CD14-positive monocyte (primary cell): Measurements from ENCODE around the gene SCRN2. TPM values are rescaled to one million over a fixed set of nuclear protein-coding genes. Genes with fewer than 3 reads are reported as not detected.

Source experiments
- DNase-seq, 3 donors: peaks; one replicate each; pipeline ENCODE4 v3.0.0-alpha.2; 2011 to 2022
- H2AFZ ChIP-seq: 2 replicates; pipeline ENCODE4 v1.6.0; 2012; ENCODE audit warnings: mild to moderate bottlenecking, low read depth, low read length, inconsistent platforms; ENCODE audit not compliant: insufficient read depth, poor library complexity, severe bottlenecking
- H3K27ac ChIP-seq, 2 donors: 1 replicate in 1 of 2; 2 replicates in 1 of 2; pipeline ENCODE4 v1.5.1; 2012 to 2013; ENCODE audit warnings: low read length in 2 of 2, control low read depth in 1 of 2, inconsistent platforms in 1 of 2, low read depth in 1 of 2, mild to moderate bottlenecking in 1 of 2
- H3K27me3 ChIP-seq, 2 donors: one replicate each; pipeline versions ENCODE4 v1.6.0 to v1.6.1; 2011 to 2013; ENCODE audit warnings: low read length in 2 of 2; ENCODE audit not compliant: control insufficient read depth in 2 of 2, insufficient read depth in 2 of 2
- H3K36me3 ChIP-seq, 2 donors: replicated peaks in 1 of 2; 1 replicate in 1 of 2; 2 replicates in 1 of 2; pipeline versions ENCODE4 v1.5.1 to v1.6.1; 2012 to 2013; ENCODE audit warnings: low read length in 2 of 2, control low read depth in 1 of 2, inconsistent platforms in 1 of 2, mild to moderate bottlenecking in 1 of 2; ENCODE audit not compliant: insufficient read depth in 2 of 2, control insufficient read depth in 1 of 2
- H3K4me1 ChIP-seq, 2 donors: 1 replicate in 1 of 2; 2 replicates in 1 of 2; pipeline versions ENCODE4 v1.5.1 to v1.6.1; 2012 to 2013; ENCODE audit warnings: low read length in 2 of 2, control low read depth in 1 of 2, inconsistent platforms in 1 of 2, mild to moderate bottlenecking in 1 of 2, moderate library complexity in 1 of 2; ENCODE audit not compliant: insufficient read depth in 2 of 2, control insufficient read depth in 1 of 2
- H3K4me2 ChIP-seq: replicated peaks from 2 replicates; pipeline ENCODE3; 2012; ENCODE audit warnings: low read length, moderate library complexity, mild to moderate bottlenecking; ENCODE audit not compliant: poor library complexity, severe bottlenecking; ENCODE audit errors: extremely low read depth
- H3K4me3 ChIP-seq, 3 experiments: fragments of 200-600 bp in 1 of 3; sonication (generic) in 1 of 3; replicated peaks in 1 of 3; 1 replicate in 2 of 3; 2 replicates in 1 of 3; pipeline ENCODE4 v1.5.1; 2011 to 2013; ENCODE audit warnings: low read length in 3 of 3, mild to moderate bottlenecking in 3 of 3, control low read depth in 2 of 3, low read depth in 2 of 3, inconsistent platforms in 1 of 3, moderate library complexity in 1 of 3
- H3K79me2 ChIP-seq: 2 replicates; pipeline ENCODE4 v1.6.0; 2012; ENCODE audit warnings: mild to moderate bottlenecking, control low read depth, inconsistent platforms, low read length, moderate library complexity; ENCODE audit not compliant: insufficient read depth
- H3K9ac ChIP-seq: 2 replicates; pipeline ENCODE4 v1.6.0; 2017; ENCODE audit warnings: low read length, mild to moderate bottlenecking; ENCODE audit not compliant: insufficient read depth, poor library complexity, severe bottlenecking
- H3K9me3 ChIP-seq, 2 donors: replicated peaks in 1 of 2; 1 replicate in 1 of 2; 2 replicates in 1 of 2; pipeline versions ENCODE4 v1.5.1 to v1.6.1; 2012 to 2013; ENCODE audit warnings: low read length in 2 of 2, control low read depth in 1 of 2; ENCODE audit not compliant: control insufficient read depth in 1 of 2, insufficient read depth in 1 of 2
- H4K20me1 ChIP-seq: 2 replicates; pipeline ENCODE4 v1.6.0; 2012; ENCODE audit warnings: mild to moderate bottlenecking, low read length, control low read depth, moderate library complexity; ENCODE audit not compliant: insufficient read depth
- H3K27ac Mint-ChIP-seq, 7 donors: one replicate each; pipeline ENCODE4 v1.8.0; 2020; ENCODE audit warnings: mild to moderate bottlenecking in 7 of 7, mixed read lengths in 7 of 7, moderate library complexity in 6 of 7, inconsistent platforms in 2 of 7
- H3K27me3 Mint-ChIP-seq, 3 donors: one replicate each; pipeline ENCODE4 v1.8.0; 2021 to 2022; ENCODE audit warnings: low read depth in 3 of 3, mild to moderate bottlenecking in 3 of 3, mixed read lengths in 3 of 3, moderate library complexity in 3 of 3, inconsistent platforms in 1 of 3
- H3K36me3 Mint-ChIP-seq, 2 donors: one replicate each; pipeline ENCODE4 v1.8.0; 2020; ENCODE audit warnings: mixed read lengths in 2 of 2, inconsistent platforms in 1 of 2, mild to moderate bottlenecking in 1 of 2
- H3K4me1 Mint-ChIP-seq: one replicate; pipeline ENCODE4 v1.8.0; 2020; ENCODE audit warnings: mild to moderate bottlenecking, mixed read lengths
- H3K4me3 Mint-ChIP-seq, 2 donors: one replicate each; pipeline ENCODE4 v1.8.0; 2020; ENCODE audit warnings: mild to moderate bottlenecking in 2 of 2, mixed read lengths in 2 of 2, moderate library complexity in 1 of 2
- H3K9me3 Mint-ChIP-seq, 7 donors: one replicate each; pipeline ENCODE4 v1.8.0; 2020 to 2022; ENCODE audit warnings: mixed read lengths in 7 of 7, mild to moderate bottlenecking in 6 of 7, moderate library complexity in 6 of 7, inconsistent platforms in 2 of 7
- WGBS: methylation state at CpG from one replicate; pipeline ENCODE4 v1.1.5; 2013; ENCODE audit warnings: missing lambda C conversion rate; ENCODE audit not compliant: insufficient coverage; 5-methylcytosine and 5-hydroxymethylcytosine counted together
- intact Hi-C, 2 donors: fragments of 100-400 bp; cut with micrococcal nuclease; formaldehyde crosslinking; loops; one replicate each; pipeline versions ENCODE4 v1.15.0 to v1.15.1; 2023
- polyA plus RNA-seq, 3 donors: library from polyadenylated mRNA; depleted of rRNA in 1 of 3; unstranded in 2 of 3; stranded (reverse) in 1 of 3; fragments of 300-500 nt in 2 of 3; fragments of >200 nt in 1 of 3; fragmentation: Illumina TruSeq in 2 of 3; gene quantifications; 1 replicate in 2 of 3; 2 replicates in 1 of 3; pipeline ENCODE4 v1.2.3, GENCODE V29; 2012 to 2021
- TF ChIP-seq, protein P1 (sequence below): fragments of 200-600 bp; IDR thresholded peaks from one replicate; pipeline ENCODE4 v1.8.0; 2022; ENCODE audit warnings: antibody characterized with exemption, mild to moderate bottlenecking

SCRN2 gene
- polyA plus RNA-seq, 3 donors, result 13.2 to 45.1 (median 14.5) TPM

DNA sequence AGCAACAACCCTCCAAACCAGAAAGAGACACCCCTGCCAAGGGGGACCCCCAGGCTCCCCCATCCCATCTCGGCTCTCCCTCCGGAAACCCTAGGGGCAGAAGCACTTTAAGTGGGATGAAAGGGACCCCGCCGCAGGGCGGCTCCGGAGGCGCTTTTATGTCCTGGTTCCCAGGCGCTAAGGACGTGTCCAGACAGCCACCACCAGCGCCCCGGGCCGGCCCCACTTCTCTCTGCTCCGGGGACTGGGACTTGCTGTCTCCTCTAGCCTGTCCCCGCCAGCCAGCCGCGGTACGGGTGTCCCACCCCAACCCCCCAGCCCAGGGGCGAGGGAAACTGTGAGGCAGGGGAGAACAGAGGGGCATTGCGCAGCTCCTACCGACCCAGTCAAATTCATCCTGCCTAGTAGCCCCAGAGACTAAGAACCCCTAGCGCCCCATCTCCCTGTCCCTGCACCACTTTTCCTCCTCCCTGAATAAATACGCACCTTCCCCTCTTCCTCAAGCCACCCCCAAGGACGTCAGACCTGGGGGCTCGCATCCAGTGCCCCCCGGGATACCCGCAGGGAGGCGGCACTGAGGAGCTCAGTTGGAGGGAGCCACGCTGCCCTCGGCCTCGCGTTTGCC, 5.8 kb upstream of the SCRN2 start:
- Histone ChIP-seq H4K20me1 (no peaks in the 10 kb centered on the region), H3K36me3 (no peaks in the 10 kb centered on the region), H3K4me3 (no peak overlapping the region), H3K9ac (no peak overlapping the region), H3K4me1 (peaks cover 0 to 6% of the 10 kb centered on the region in 2 donors), H3K4me2 (no peak overlapping the region), H3K27ac (no peak overlapping the region), H2AFZ (no peak overlapping the region), H3K27me3 (peaks cover 46 to 70% of the 10 kb centered on the region in 2 donors), H3K79me2 (no peaks in the 10 kb centered on the region), H3K9me3 (peaks cover 0 to 10% of the 10 kb centered on the region in 2 donors)
- peak overlapping the region in 1 of 2 donors; percentile 72 for H3K4me3 Mint-ChIP-seq
- peaks cover 62 to 83% (median 63%) of the 10 kb centered on the region in 3 donors for H3K27me3 Mint-ChIP-seq
- peak overlapping the region in 1 of 7 donors; percentile 42 for H3K27ac Mint-ChIP-seq
- TF ChIP-seq, protein P1, sequence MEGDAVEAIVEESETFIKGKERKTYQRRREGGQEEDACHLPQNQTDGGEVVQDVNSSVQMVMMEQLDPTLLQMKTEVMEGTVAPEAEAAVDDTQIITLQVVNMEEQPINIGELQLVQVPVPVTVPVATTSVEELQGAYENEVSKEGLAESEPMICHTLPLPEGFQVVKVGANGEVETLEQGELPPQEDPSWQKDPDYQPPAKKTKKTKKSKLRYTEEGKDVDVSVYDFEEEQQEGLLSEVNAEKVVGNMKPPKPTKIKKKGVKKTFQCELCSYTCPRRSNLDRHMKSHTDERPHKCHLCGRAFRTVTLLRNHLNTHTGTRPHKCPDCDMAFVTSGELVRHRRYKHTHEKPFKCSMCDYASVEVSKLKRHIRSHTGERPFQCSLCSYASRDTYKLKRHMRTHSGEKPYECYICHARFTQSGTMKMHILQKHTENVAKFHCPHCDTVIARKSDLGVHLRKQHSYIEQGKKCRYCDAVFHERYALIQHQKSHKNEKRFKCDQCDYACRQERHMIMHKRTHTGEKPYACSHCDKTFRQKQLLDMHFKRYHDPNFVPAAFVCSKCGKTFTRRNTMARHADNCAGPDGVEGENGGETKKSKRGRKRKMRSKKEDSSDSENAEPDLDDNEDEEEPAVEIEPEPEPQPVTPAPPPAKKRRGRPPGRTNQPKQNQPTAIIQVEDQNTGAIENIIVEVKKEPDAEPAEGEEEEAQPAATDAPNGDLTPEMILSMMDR, result no peak
- peaks cover 0 to under 1% of the 10 kb centered on the region in 2 donors for H3K36me3 Mint-ChIP-seq
- intact Hi-C loops, result no loop called here
- no peak for DNase-seq
- 21% methylated on average over 28 of the region's 31 CpGs for WGBS
- H3K4me1 Mint-ChIP-seq, result peaks cover 13% of the 10 kb centered on the region
- peaks cover 0 to 7% (median 6%) of the 10 kb centered on the region in 7 donors for H3K9me3 Mint-ChIP-seq

GRCh38 chr17:47845716-47846075, 4.6 kb upstream of the SCRN2 start:
- Mint-ChIP-seq H3K27me3 (peaks cover 54 to 72% (median 55%) of the 10 kb centered on the region in 3 donors), H3K4me1 (peaks cover 15% of the 10 kb centered on the region), H3K36me3 (no peaks in the 10 kb centered on the region), H3K27ac (peak overlapping the region in 1 of 7 donors; percentile 20), H3K4me3 (peak overlapping the region in 1 of 2 donors; percentile 72), H3K9me3 (peaks cover 0 to 7% (median 5%) of the 10 kb centered on the region in 7 donors)
- Histone ChIP-seq H3K4me3 (no peak overlapping the region), H3K79me2 (no peaks in the 10 kb centered on the region), H3K4me1 (peaks cover 3% of the 10 kb centered on the region in 2 donors), H3K27ac (no peak overlapping the region), H2AFZ (no peak overlapping the region), H3K36me3 (no peaks in the 10 kb centered on the region), H3K9ac (no peak overlapping the region), H3K27me3 (peaks cover 36 to 59% of the 10 kb centered on the region in 2 donors), H3K4me2 (no peak overlapping the region), H3K9me3 (peaks cover 0 to 8% of the 10 kb centered on the region in 2 donors), H4K20me1 (no peaks in the 10 kb centered on the region)
- DNase-seq, result no peak
- TF ChIP-seq, protein P1, result no peak
- WGBS, result no CpG with 5 or more reads among the region's 3 CpGs
- intact Hi-C loops, result loop anchor here in 1 of 2 donors (2.0 kb wide), 1 partner anchor 45 kb away; no protein-coding TSS in a partner anchor
